Right atrium auricular region (tissue), 2 donors: ENCODE data around the gene OR5T1. TPM values are rescaled to one million over a fixed set of nuclear protein-coding genes. Genes with fewer than 3 reads are reported as not detected.

ENCODE experiments used
- DNase-seq: peaks from one replicate; pipeline ENCODE4 v3.0.0-alpha.2; 2019; ENCODE audit warnings: low spot score
- H3K27ac ChIP-seq, 2 donors: fragments of 200-600 bp; sonication (generic); 1 replicate in 1 of 2; 2 replicates in 1 of 2; pipeline ENCODE4 v1.5.1; 2016 to 2019
- H3K27me3 ChIP-seq, 2 donors: fragments of 200-600 bp; sonication (generic); one replicate each; pipeline versions ENCODE4 v1.5.1 to v1.6.0; 2017 to 2019
- H3K36me3 ChIP-seq: fragments of 200-600 bp; sonication (generic); one replicate; pipeline ENCODE4 v1.5.1; 2016
- H3K4me1 ChIP-seq, 2 donors: fragments of 200-600 bp; sonication (generic); one replicate each; pipeline versions ENCODE4 v1.5.1 to v1.6.0; 2017 to 2019
- H3K4me3 ChIP-seq, 2 donors: fragments of 200-600 bp; sonication (generic); 1 replicate in 1 of 2; 2 replicates in 1 of 2; pipeline ENCODE4 v1.5.1; 2017 to 2019; ENCODE audit warnings: mild to moderate bottlenecking in 1 of 2, moderate library complexity in 1 of 2
- H3K9me3 ChIP-seq, 2 donors: fragments of 200-600 bp; sonication (generic); one replicate each; pipeline ENCODE4 v1.5.1; 2019
- total RNA-seq, 2 donors: library from RNA; depleted of rRNA; stranded (reverse); fragments of >200 nt; gene quantifications; one replicate each; pipeline ENCODE4 v1.1.0, GENCODE V29; 2016
- TF ChIP-seq, protein P1 (sequence below), 2 donors: fragments of 200-600 bp; sonication (generic); IDR thresholded peaks; one replicate each; pipeline ENCODE4 v1.5.1; 2019; ENCODE audit warnings: antibody characterized with exemption in 2 of 2

OR5T1 gene
- total RNA-seq, 2 donors from 2014 or later = not detected

DNA sequence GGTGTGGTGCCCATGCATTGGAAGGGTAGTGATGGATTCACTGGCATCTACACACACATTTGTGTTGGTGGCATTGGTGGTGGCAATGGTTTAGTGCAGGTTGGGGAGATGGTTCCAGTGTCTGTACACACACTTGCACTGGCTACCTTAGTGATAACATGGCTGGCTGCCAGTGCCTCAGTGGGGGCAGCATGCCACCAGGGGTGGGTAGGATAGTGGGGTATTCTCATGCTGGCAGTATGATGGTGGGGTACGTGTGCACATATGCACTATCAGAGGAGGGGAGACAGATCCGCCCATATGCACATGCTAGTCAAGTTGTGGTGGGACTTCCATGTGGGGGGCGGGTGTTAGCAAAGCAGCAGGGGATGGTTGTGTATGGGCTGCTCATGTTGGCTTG is 33.9 kb downstream of the OR5T1 start:
- no peaks in the 10 kb centered on the region for H3K36me3 ChIP-seq
- no peak for DNase-seq
- H3K27ac ChIP-seq = no peak overlapping the region
- H3K4me3 ChIP-seq = no peak overlapping the region
- H3K9me3 ChIP-seq = peaks cover 0 to 13% of the 10 kb centered on the region in 2 donors
- TF ChIP-seq, protein P1, sequence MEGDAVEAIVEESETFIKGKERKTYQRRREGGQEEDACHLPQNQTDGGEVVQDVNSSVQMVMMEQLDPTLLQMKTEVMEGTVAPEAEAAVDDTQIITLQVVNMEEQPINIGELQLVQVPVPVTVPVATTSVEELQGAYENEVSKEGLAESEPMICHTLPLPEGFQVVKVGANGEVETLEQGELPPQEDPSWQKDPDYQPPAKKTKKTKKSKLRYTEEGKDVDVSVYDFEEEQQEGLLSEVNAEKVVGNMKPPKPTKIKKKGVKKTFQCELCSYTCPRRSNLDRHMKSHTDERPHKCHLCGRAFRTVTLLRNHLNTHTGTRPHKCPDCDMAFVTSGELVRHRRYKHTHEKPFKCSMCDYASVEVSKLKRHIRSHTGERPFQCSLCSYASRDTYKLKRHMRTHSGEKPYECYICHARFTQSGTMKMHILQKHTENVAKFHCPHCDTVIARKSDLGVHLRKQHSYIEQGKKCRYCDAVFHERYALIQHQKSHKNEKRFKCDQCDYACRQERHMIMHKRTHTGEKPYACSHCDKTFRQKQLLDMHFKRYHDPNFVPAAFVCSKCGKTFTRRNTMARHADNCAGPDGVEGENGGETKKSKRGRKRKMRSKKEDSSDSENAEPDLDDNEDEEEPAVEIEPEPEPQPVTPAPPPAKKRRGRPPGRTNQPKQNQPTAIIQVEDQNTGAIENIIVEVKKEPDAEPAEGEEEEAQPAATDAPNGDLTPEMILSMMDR (IDR thresholded peaks at IDR 0.05) = no peak
- H3K27me3 ChIP-seq = no peaks in the 10 kb centered on the region
- H3K4me1 ChIP-seq = no peaks in the 10 kb centered on the region

- Histone ChIP-seq H3K4me1 (no peaks in the 10 kb centered on the region), H3K36me3 (no peaks in the 10 kb centered on the region), H3K27me3 (no peaks in the 10 kb centered on the region), H3K4me3 (no peak within 1 kb of the TSS), H3K27ac (no peak within 1 kb of the TSS), H3K9me3 (no peaks in the 10 kb centered on the region)
- no peak for DNase-seq
- TF ChIP-seq, protein P1 (IDR thresholded peaks at IDR 0.05) = no peak
Observed at GRCh38 chr11:56314844-56315243, 40.9 kb downstream of the OR5T1 start, which contains the start of gene OR8K3. Gene OR8K3 (plus strand): TSS chr11:56315144. CDS start chr11:56318307, 3,163 bp downstream.

Other genes with a start within 250 kb of the OR5T1 start
- not detected for gene OR5AS1, start 246.5 kb upstream of the OR5T1 start, total RNA-seq
- gene OR8I2, start 180.8 kb upstream of the OR5T1 start, total RNA-seq = not detected
- not detected for gene OR8H2, start 170.5 kb upstream of the OR5T1 start, total RNA-seq
- gene OR8H3, start 151.8 kb upstream of the OR5T1 start, total RNA-seq = not detected
- not detected for gene OR8J3, start 134.0 kb upstream of the OR5T1 start, total RNA-seq
- not detected for gene OR8K5, start 113.8 kb upstream of the OR5T1 start, total RNA-seq
- not detected for gene OR5J2, start 97.5 kb upstream of the OR5T1 start, total RNA-seq
- gene OR5T2, start 39.9 kb upstream of the OR5T1 start, total RNA-seq = not detected
- not detected for gene OR5T3, start 21.9 kb upstream of the OR5T1 start, total RNA-seq
- gene OR8H1, start 18.1 kb downstream of the OR5T1 start, total RNA-seq = not detected
- gene OR8K3, start 41.0 kb downstream of the OR5T1 start, total RNA-seq = not detected
- gene OR8K1, start 71.9 kb downstream of the OR5T1 start, total RNA-seq = not detected
- not detected for gene OR8J1, start 80.1 kb downstream of the OR5T1 start, total RNA-seq
- not detected for gene OR8U1, start 101.5 kb downstream of the OR5T1 start, total RNA-seq
- not detected for gene OR5AL1, start 138.5 kb downstream of the OR5T1 start, total RNA-seq
- not detected for gene OR5M3, start 199.2 kb downstream of the OR5T1 start, total RNA-seq
- not detected for gene OR5M8, start 217.2 kb downstream of the OR5T1 start, total RNA-seq